GM18511 (cell line): ENCODE measurements around the gene MYL12B.

Source experiments
- ATAC-seq: cut with Tn5 transposase; IDR thresholded peaks from one replicate; pipeline ENCODE4 v1.9.1; 2021; ENCODE audit warnings: mild to moderate bottlenecking, moderate library complexity; ENCODE audit not compliant: unreplicated experiment

Gene MYL12B

DNA sequence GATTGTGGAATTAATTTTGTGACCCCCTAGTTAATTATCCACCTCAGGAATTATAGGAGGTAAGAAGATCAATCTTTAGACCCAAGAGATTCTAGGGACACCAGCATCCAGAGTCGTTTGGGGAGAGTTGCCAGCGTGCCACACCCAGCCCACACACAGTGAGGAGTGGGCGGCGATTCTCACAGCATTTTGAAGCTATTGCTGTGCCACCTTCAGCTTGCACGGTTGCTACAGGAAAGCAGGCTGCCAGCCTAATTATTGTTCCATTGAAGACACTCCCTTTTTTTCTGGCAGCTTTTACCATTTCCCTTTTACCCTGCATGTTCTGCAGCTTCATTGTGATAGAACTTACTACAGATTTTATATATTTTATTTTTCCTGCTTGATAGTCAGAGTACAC, 27.5 kb upstream of the MYL12B start:
- ATAC-seq, result no peak

DNA sequence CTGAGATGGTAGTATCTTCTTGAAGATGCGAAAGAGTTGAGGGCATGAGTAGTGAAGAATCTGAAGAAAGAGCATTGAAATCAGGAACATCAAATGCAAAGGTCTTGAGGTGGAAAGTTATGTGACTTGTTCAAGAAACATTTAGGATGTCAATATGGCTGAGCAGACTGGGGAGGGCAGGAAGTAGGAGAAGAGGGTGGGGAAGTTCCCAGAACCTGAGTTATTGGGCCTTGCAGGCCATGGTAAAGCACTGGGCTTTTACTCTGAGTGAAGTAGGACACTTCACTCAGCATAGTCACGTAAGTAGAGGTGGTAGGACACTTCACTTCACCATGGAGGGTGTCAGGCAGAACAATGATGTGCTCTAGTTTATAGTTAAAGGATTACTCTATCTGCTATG, 26.1 kb upstream of the MYL12B start:
- no peak for ATAC-seq

DNA sequence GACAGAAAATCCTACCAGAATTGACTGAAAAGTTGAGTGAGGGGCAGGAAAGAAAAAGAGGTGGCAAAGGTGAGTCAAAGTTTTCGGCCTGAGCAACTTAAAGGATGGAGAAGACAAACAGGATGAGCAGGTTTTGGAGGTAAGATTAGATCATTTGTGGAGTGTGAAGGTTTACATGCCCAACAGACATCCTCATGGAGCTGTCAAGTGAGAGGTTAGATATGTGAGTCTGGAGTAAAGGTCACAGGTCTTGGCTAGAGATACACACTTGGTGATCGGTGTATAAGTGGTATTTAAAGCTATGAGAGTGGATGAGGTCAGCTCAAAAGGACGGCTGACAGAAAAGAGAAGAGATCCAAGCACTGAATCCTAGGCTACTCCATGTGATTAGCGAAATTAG, 25.5 kb upstream of the MYL12B start:
- no peak for ATAC-seq

DNA sequence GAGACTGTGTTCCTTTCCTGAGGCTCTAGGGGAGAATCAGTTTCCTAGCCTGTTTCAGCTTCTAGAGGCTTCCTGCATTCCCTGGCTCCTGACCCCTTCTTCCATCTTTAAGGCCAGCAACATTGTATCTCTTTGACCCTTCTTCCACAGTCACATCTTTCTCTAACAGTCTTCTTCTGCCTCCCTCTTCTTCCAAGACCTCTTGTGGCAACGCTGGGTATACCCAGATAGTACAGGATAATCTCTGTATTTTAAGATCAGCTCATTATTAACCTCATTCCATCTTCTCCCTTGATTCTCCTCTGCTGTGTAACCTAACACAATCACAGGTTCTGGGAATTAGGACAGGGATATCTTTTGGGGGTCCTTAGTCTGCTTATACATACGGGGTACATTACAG, 23.2 kb upstream of the MYL12B start:
- ATAC-seq, result no peak

DNA sequence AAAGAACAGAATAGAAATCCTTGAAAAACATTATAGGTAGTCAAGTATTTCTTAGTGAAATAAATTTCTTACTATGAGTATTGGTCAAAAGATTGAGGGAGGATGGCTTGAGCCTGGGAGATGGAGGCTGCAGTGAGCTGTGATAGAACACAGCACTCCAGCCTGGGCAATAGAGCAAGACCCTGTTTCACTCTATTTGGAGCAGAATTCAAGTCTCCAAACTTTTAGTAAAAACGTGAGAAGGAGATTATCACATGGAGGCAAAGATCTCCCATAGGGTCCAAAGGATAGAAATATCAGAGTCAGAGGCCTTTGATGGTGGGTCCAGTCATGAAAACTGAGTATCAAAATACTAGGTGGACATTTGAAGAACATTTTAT, 16.8 kb upstream of the MYL12B start:
- no peak for ATAC-seq

DNA sequence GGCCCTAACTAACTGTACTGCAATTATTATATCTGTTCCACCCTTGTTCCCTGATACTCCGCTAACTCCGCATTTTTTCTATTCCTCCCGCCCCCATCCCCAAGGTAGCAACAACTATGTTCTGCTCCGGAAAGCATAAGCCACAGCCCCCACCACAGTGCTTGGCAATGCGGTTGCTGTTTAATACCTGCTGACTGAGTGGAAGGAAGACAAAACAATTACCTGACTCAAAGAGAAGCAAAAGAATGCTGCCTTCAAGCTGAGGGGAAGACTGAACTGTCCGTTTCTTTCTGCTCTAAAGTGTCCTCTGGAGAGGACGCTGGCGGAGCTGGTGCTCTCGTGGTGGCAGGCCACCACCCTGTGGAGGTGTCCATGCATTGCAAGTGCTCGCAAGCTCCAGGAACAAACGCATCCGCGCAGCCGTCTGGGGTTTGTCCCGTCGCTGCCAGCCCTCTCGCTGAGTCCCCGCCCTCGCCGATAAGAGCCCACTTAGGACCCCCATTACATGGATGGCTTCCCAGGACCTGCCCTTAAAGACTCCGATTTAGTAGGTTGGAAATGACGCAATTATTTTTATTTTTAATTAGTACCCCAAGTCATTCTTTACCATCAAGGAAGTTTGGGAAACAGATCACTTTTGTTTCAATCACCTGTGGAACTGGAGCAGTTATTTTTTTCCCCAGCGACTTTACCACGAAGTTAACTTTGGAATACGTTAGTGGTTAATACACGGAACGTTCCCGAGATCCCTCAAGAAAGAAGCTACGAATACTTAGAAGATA, 15.9 kb upstream of the MYL12B start:
- ATAC-seq, result peak; percentile 52

DNA sequence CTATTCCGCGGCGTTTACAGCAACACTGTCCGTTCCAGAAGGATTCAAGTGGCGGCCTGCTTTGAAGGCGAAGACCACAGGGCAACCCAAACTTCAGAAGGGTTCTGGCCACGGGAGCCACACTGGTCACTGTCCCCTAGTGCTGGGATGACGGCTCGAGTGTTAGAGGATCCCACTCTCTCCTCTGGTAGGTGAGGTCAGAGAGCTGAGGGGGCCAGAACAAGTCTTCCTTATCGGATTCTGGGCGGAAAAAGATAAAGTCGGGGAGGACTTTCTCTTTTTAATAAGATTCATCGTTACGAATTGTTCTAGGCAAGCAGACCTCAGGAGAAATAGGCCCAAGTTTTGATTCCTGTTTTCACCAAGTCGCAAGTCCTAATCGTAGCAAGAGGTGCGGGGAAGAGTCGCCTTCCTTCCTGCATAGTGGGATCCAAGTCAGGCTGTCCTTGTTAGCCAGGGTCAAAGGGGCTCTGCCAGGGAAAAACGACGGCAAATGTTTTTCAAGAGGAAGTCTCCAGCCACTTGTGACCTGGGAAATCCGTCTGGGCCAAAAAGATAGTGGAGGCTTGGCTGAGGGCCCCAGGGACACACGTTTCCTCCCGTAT, 15.2 kb upstream of the MYL12B start:
- ATAC-seq, result peak; percentile 2

DNA sequence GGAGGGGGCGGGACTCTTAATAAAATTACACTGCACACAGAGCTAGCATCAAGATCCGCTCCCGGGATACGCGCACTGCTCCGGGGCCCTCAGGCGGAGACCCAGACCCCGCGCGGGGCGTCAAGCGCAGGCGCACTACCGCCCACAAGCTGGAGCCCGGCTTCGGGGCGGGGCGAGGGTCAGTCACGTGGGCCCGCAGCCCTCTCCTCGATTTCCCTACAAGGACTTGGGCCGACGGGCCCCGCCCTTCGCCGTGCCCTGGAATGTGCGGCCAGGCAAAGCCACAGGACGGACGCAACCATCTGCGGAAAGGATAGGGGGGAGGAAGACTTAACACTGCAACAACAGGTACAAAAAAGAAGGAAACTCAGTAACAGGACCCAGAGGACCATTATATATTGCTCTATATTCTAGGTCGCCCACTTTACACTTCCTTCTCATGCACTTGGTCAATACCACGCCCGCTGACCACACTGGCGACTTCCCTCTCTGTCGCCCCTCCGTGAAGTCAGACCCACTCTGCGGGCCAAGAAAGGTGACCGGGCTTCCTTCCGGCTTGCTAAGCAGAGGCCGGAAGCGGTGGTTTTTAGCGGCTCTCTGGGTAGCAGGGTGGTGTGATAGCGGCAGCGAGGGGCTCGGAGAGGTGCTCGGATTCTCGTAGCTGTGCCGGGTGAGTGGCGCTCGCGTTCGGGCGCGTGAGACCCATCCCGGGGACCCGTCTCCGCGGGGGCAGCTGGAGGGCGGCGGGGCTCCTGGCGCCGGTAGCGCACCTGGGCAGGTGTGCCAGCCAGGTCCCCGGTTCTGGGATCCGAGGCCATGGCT, 14.5 kb upstream of the MYL12B start, which contains the start of gene MYL12A:
Gene MYL12A, plus strand, starts transcription at position 562 of the 822 bp plus-strand sequence. CDS start 5,447 bp downstream, outside the sequence.
- peak; percentile 85 for ATAC-seq

DNA sequence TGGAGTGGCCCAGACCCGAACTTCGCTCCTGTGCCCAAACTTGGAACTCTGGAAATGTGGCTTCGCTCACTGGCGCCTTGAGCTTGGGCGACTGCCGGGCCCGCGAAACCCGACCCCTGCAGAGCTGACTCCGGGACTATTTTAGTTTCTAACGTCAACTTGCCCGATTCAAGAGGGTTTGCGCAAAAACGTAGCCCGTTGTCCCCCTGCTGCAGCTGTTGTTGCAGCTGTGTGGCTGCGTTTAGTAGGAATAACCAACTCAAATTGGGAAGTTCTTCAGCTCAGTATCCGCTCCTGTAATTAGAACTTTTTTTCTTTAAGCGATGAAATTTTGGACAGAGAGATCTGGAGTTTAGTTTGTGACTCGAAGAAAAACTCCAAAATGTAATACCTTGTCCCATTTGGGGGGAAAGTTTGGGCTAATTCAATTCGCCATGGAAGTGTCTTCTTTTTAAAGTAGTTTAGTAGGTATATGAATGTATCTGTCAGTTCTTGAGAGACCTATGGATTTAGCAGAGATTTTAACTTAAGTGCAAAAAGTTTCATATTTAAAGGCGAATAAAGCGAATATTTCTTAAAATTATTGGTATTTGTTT, 13.8 kb upstream of the MYL12B start:
- ATAC-seq, result peak; percentile 2

DNA sequence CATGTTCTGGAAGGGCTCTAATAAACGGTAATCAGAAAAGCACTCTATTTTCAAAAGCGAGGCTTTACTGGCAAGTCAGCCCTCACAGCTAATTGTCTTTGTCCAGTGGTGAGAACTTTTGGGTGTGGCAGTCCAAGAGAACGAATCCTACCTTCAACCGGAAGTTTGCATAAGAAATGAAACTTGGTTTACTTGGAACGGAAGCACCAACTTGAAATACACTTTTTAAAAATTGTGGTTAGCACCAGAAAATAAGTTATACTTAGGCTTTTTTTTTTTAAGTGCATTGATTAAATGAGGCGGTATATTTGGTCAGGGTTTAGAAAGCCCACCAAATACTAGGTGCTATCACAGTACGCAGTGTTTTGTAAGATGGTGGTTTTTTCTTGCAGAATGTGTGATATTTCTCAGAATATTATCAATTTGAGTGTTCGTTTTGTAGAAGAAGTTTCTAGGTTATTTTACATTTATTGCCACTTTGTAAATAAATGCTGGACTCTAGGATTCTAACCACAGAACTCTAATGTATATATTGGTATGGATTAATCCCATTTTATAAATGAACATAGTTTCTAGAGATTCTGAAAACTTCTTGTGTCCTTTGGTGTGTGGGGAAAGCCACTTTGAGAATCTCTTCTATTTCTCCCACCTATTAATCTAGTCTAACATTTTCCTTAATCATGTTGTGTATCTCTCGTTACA, 13.1 kb upstream of the MYL12B start:
- ATAC-seq, result no peak

DNA sequence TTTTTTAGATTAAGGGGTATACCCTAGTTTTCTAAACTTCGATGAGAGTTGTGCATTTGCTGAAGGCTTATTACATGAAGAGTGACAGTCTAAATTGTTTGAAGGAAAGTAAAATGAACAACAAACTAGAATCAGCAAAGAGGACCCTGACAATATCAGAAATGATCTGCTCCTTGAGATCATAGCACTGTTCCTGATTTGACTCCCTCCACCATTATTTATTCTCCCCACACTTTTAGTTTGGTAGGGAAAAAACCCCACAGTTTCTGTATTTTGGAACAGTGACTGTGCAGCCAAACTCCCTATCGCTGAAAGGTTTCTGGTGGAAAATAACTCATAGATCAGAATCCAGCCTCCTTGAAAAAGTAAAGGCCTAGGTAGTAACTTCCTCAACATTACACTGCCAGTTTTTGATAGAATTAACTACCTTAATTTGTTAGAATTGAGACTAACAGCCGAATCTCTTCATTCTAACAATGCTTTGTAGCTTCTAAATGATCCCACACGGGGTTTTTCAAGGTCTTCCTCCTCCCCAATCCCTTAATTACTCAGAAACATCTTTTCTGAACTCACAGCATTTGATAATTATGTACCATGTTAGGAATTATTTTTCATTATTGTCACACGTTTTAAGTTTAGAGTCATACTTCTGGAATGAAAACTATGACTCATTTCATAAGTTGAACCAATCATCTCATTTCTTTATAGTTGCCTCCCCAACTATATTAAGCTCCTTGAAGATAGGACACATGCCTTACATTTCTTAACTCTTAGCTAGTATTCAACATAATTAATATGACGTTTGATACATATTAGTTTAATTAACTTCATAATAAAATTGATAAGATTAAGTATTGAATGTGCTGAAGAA, 11.5 kb upstream of the MYL12B start:
- no peak for ATAC-seq

DNA sequence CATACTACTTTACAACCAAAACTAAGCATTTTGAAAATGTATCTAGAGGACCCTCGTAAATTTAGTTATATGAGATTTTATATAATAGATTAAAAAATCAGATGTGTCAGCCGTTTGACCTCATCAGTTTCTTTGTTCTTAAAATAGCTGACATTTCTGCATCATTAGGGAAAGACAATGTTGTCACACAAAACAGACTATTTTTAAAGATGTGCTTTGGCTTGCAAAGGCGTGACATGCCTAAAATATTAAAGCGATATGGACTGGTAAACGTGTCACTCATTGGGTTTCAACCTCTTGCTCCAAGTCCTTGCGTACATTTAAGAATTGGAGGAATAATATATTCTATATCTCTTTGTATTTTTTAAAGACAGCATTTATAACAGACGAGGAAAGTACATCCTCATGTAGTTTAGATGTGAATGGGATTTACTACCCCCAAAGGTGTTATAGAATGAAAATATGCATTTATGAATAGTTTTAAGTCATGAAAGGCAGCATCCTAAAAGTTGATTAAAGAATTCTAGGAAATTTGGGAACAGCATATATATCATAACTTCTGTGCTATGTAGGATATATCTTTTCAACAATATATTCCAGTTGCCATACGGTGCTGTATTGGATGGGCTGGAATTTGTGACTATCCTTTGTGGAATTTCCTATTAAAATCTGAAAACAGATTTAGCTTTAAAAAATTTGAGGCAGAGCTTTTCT, 10.5 kb upstream of the MYL12B start:
- no peak for ATAC-seq

DNA sequence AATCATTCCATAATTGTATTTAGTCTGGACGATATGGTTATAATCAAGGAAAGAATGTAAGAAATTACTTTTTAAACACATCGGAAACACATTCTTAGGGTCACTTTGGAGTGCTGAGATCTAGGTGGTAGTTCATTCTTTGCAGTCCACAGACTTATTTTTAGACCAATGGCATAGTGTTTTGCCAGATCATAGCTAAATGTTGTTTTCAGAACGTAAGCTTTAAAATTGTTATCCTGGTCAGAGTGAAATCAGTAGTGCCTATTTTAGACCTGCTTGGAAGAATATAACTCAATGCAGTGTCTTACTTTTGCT, 10.0 kb upstream of the MYL12B start:
- ATAC-seq, result no peak

DNA sequence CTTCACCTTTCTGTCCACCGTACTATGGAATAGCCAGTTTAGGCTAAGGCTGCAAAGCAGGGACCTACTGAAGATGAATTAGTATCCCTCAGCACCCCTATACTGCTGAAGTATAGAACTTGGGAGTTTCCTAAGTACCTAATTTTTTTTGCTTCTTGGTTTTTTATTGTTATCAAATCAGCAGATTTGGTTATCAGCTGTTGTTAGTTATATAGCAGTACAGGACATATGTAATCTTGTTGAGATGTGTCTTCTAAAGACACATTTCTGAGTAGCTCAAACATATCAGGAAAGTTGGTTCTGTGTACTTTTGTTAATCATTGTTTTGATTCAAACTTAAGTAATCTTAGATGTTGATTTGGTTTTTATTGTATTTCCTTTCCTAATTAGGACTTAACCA, 9.1 kb upstream of the MYL12B start:
- no peak for ATAC-seq

DNA sequence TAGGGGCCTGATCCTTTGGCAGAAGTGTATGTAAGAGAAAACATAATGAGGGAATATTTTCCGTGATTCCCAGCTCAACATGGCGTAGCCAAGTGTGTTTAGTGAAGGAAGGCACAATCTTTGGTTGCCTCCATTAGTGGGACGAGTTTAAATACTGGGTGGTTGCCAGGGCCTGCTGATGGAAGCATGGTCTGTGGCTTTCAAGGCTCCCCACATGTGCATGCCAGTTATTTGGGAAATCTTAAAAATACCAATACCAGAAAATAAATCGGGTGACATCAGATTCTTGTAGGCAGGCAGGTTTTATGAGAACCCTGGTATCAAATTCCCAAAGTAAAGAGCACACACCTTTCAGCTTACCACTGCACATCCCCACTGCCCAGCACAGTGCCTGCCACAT, 7.2 kb upstream of the MYL12B start:
- ATAC-seq, result no peak

DNA sequence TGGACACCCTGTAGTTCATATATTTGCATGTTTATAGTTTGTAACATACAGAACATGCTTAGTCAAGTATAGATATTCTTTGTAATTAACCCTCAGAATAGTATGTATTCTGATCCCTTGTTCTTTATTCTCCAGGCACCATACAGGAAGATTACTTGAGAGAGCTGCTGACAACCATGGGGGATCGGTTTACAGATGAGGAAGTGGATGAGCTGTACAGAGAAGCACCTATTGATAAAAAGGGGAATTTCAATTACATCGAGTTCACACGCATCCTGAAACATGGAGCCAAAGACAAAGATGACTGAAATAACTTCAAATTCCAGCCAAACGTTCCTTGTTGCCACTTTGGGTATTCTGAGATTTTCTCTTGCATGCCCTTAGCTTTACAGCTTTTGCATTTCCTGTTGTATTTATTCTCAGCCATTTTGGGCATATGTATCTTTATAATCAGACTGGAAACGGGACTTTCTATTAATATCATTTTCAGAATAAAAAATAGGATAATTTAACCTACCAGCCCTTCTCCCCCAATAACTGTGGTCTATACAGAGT, 6.2 kb upstream of the MYL12B start:
- ATAC-seq, result no peak

DNA sequence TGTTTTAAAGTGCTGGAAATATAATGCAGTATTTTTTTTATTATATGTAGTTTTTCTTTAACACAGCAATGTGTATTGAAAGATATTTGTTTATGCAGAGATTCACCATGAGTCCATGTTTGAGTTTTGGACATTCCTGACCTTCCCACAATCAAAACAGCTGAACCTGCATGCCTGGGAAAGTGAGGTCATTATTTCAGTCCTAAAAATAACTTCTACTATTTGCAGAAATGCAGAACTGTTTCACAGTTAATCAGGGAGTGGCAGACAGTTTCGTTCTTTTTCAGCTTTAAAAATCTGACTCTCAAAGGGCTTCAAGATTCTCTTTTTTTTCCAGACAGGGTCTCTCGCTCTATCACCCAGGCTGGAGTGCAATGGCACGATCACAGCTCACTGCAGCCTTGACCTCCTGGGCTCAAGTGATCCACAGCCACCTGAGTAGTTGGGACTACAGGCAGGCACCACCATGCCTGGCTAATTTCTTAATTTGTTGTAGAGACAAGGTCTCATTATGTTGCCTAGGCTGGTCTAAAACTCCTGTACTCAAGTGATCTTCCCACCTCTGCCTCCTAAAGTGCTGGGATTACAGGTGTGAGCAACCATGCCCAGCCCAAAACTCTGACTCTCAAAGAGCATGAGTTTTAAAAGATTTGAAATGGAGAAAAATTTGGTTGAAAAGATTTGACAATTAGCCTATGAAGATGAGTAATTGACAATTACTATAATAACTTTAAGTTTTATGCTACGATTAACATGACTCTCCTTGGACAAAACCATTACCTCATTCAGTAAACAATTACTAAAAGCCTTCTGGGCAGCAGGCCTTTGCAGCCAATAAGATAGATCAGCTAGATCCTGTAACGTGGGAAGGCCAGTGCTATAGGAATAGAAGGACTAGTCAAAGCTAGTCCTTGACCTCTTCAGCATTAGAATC, 5.0 kb upstream of the MYL12B start:
- ATAC-seq, result no peak

DNA sequence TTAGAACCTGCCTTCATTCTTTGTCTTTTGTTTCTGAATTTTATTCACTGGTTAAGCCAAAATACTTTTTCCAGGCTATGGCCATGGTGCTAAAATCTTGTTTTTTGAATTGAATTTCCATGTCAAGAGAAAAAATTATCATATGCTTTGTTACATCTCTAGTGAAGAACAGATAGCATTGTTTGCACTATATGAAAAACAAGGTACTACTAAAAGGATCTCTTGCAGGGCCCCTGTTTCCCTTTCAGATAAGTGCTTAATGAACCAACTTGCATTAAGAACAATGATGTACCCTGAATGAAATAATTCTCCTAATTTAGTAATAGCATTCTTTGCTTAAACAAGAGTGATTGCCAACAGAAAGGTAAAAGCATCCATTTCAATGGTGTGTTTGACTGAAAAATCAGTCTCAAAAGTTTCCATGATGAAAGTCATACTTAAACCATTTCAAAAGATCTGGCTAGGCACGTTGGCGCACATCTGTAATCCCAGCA, 4.3 kb upstream of the MYL12B start:
- ATAC-seq, result no peak
